Heart left ventricle (tissue), 16 donors: ENCODE data around the gene FNDC5. TPM values are rescaled to one million over a fixed set of nuclear protein-coding genes. Genes with fewer than 3 reads are reported as not detected.

Experiments used
- ATAC-seq, 4 donors: fragments of 200-7000 bp; cut with Tn5 transposase; one replicate each; pipeline ENCODE4 v1.9.1; 2020 to 2022; ENCODE audit warnings: moderate library complexity in 4 of 4, mild to moderate bottlenecking in 3 of 4, moderate number of reproducible peaks in 1 of 4
- DNase-seq, 5 donors: peaks; one replicate each; pipeline ENCODE4 v3.0.0-alpha.2; 2020
- H3K27ac ChIP-seq, 12 donors: fragments of 200-600 bp; sonication (generic) in 4 of 12; one replicate each; pipeline versions ENCODE4 v1.5.0 to v1.8.0; 2016 to 2022; ENCODE audit warnings: mild to moderate bottlenecking in 2 of 12
- H3K27me3 ChIP-seq, 9 donors: fragments of 200-600 bp; sonication (generic) in 2 of 9; one replicate each; pipeline versions ENCODE4 v1.5.1 to v1.8.0; 2016 to 2022; ENCODE audit warnings: mild to moderate bottlenecking in 3 of 9
- H3K36me3 ChIP-seq, 9 donors: fragments of 200-600 bp; sonication (generic) in 2 of 9; one replicate each; pipeline versions ENCODE4 v1.5.0 to v1.8.0; 2018 to 2022; ENCODE audit warnings: mild to moderate bottlenecking in 2 of 9
- H3K4me1 ChIP-seq, 12 donors: fragments of 200-600 bp; sonication (generic) in 4 of 12; one replicate each; pipeline versions ENCODE4 v1.5.0 to v1.8.0; 2016 to 2022; ENCODE audit warnings: mild to moderate bottlenecking in 3 of 12
- H3K4me3 ChIP-seq, 12 donors: fragments of 200-600 bp; sonication (generic) in 4 of 12; one replicate each; pipeline versions ENCODE4 v1.5.0 to v1.8.0; 2017 to 2022; ENCODE audit warnings: mild to moderate bottlenecking in 9 of 12, moderate library complexity in 4 of 12
- H3K9me3 ChIP-seq, 12 donors: fragments of 200-600 bp; sonication (generic) in 4 of 12; one replicate each; pipeline versions ENCODE4 v1.5.0 to v1.8.0; 2016 to 2022; ENCODE audit warnings: mild to moderate bottlenecking in 1 of 12
- CTCF ChIP-seq, 12 donors: fragments of 200-600 bp; sonication (generic) in 4 of 12; IDR thresholded peaks; one replicate each; pipeline versions ENCODE4 v1.5.0 to v1.8.0; 2018 to 2022; ENCODE audit warnings: antibody characterized with exemption in 12 of 12, mild to moderate bottlenecking in 5 of 12
- POLR2A ChIP-seq, 2 donors: fragments of 450-650 bp; IDR thresholded peaks; one replicate each; pipeline ENCODE4 v1.6.1; 2017; ENCODE audit warnings: antibody characterized with exemption in 2 of 2, mild to moderate bottlenecking in 2 of 2, moderate library complexity in 2 of 2
- WGBS, 4 donors: extraction: QIAGEN DNeasy Blood & Tissue Kit in 2 of 4; methylation state at CpG; one replicate each; pipeline versions ENCODE4 v1.1.5 to v1.1.7; 2013 to 2018; 5-methylcytosine and 5-hydroxymethylcytosine counted together
- intact Hi-C, 10 donors: fragments of 100-400 bp; cut with DNase I; formaldehyde crosslinking; loops; one replicate each; pipeline versions ENCODE4 v1.11.1 to v1.14.2; 2022
- polyA plus RNA-seq, 2 donors: library from polyadenylated mRNA; stranded (reverse); fragments of 200-250 nt; gene quantifications; one replicate each; pipeline ENCODE4 v1.2.3, GENCODE V29; 2013
- total RNA-seq, 9 donors: library from RNA; depleted of rRNA in 2 of 9; stranded (reverse); fragments of >200 nt in 2 of 9; fragmentation: NEBNext Ultra II Directional in 3 of 9; extraction: Animal tissue kit (Norgen Biotek cat#: 25700) in 3 of 9; gene quantifications; one replicate each; pipeline versions ENCODE4 v1.1.0 to v1.2.4, GENCODE V29; 2016 to 2023
- donor health status: ischemic (EF 13 %, LVEDD 7.1; RV severe dilation, severe dysfunction).
- donor health status: healthy with polysubstance abuse.
- donor health status: DM: no; HTN: yes; CAD: no.
- donor health status: DM: no; HTN: no; CAD: no.
- donor health status: ischemic (EF 25% LVEDD 6.9; RV normal size, moderate dysfunction).
- donor health status: ischemic (EF 25% LVEDD 5.7; RV mildly dilated, moderate dysfunction).
- donor health status: healthy.
- donor health status: DM: yes; HTN: yes; CAD: no.
- donor health status: ischemic (EF 35%, LVEDD 5.7; RV mildly dilated, moderate dysfunction).
- donor health status: nonischemic (EF 11% LVEDD 7.7; RV severe dilation, severe dysfunction).
- donor health status: DM: yes; HTN: yes; CAD: no.
- donor health status: PGD.
- donor health status: ischemic (EF 29% LVEDD 5.4; RV normal size, mild dysfunction).
- donor health status: nonischemic (EF 23%, LVEDD 6.1; RV moderate dilation, normal function).

FNDC5 gene
- total and polyA plus RNA-seq, 11 donors: 18.2 to 134 (median 59.7) TPM

GRCh38 chr1:32868806-32869455, 1.8 kb downstream of the FNDC5 start:
- Histone ChIP-seq H3K9me3 (no peaks in the 10 kb centered on the region), H3K36me3 (peaks cover 0 to 6% (median 0%) of the 10 kb centered on the region in 9 donors), H3K4me1 (peaks cover 0 to 55% (median 21%) of the 10 kb centered on the region in 12 donors), H3K4me3 (no peak overlapping the region), H3K27ac (no peak overlapping the region), H3K27me3 (peaks cover 0 to 25% (median 0%) of the 10 kb centered on the region in 9 donors)
- no peak for ATAC-seq
- DNase-seq: no peak
- intact Hi-C loops: loop anchor here in 2 of 10 donors (5.0 to 10.0 kb wide), 3 partner anchors 47 to 164 kb away; partner anchors contain the start of gene SYNC (in 1 of the 2)
- TF ChIP-seq CTCF (IDR thresholded peaks at IDR 0.05) (no peak), POLR2A (IDR thresholded peaks at IDR 0.05) (no peak)
- 91 to 99% (median 94%) methylated on average over 9 of the region's 9 CpGs for WGBS, 4 donors

- TF ChIP-seq POLR2A (IDR thresholded peaks at IDR 0.05): no peak
- no peak for TF ChIP-seq CTCF (IDR thresholded peaks at IDR 0.05)
- 91 to 92% (median 92%) methylated on average over 12 to 13 of the region's 13 CpGs for WGBS, 4 donors
- ATAC-seq: no peak
- no peak for DNase-seq
- peaks cover 0 to 13% (median 5%) of the 10 kb centered on the region in 9 donors for H3K36me3 ChIP-seq
- intact Hi-C loops: loop anchor here in 2 of 10 donors (5.0 to 10.0 kb wide), 3 partner anchors 46 to 163 kb away; partner anchors contain the start of gene SYNC (in 1 of the 2)
- H3K27ac ChIP-seq: no peak overlapping the region
- H3K9me3 ChIP-seq: no peaks in the 10 kb centered on the region
- H3K4me3 ChIP-seq: no peak overlapping the region
- peaks cover 0 to 61% (median 22%) of the 10 kb centered on the region in 12 donors for H3K4me1 ChIP-seq
- H3K27me3 ChIP-seq: peaks cover 0 to 25% (median 0%) of the 10 kb centered on the region in 9 donors
These were observed 2.6 kb downstream of the FNDC5 start for GRCh38 chr1:32868085-32868484.

GRCh38 chr1:32867671-32868070, 3.0 kb downstream of the FNDC5 start:
- peaks cover 0 to 24% (median 0%) of the 10 kb centered on the region in 9 donors for H3K27me3 ChIP-seq
- H3K4me3 ChIP-seq: no peak overlapping the region
- DNase-seq (no peak), ATAC-seq (no peak)
- intact Hi-C loops: loop anchor here in 2 of 10 donors (5.0 to 10.0 kb wide), 3 partner anchors 45 to 163 kb away; partner anchors contain the start of gene SYNC (in 1 of the 2)
- peaks cover 0 to 17% (median 9%) of the 10 kb centered on the region in 9 donors for H3K36me3 ChIP-seq
- no peak for TF ChIP-seq POLR2A (IDR thresholded peaks at IDR 0.05)
- TF ChIP-seq CTCF (IDR thresholded peaks at IDR 0.05): no peak
- peaks cover 0 to 58% (median 21%) of the 10 kb centered on the region in 12 donors for H3K4me1 ChIP-seq
- no peaks in the 10 kb centered on the region for H3K9me3 ChIP-seq
- no peak overlapping the region for H3K27ac ChIP-seq
- WGBS, 4 donors: 93 to 97% (median 93%) methylated on average over 7 of the region's 7 CpGs

GRCh38 chr1:32867151-32867550, 3.6 kb downstream of the FNDC5 start:
- DNase-seq (no peak), ATAC-seq (no peak)
- no peak overlapping the region for H3K27ac ChIP-seq
- peaks cover 0 to 22% (median 10%) of the 10 kb centered on the region in 9 donors for H3K36me3 ChIP-seq
- 87 to 93% (median 90%) methylated on average over 5 of the region's 5 CpGs for WGBS, 4 donors
- H3K9me3 ChIP-seq: no peaks in the 10 kb centered on the region
- H3K4me1 ChIP-seq: peaks cover 0 to 53% (median 21%) of the 10 kb centered on the region in 12 donors
- TF ChIP-seq CTCF (IDR thresholded peaks at IDR 0.05) (no peak), POLR2A (IDR thresholded peaks at IDR 0.05) (no peak)
- peaks cover 0 to 19% (median 0%) of the 10 kb centered on the region in 9 donors for H3K27me3 ChIP-seq
- intact Hi-C loops: loop anchor here in 2 of 10 donors (5.0 to 10.0 kb wide), 3 partner anchors 45 to 162 kb away; partner anchors contain the start of gene SYNC (in 1 of the 2)
- H3K4me3 ChIP-seq: no peak overlapping the region
